ENCODE data around the gene UBAC2. TPM values are rescaled to one million over a fixed set of nuclear protein-coding genes. Genes with fewer than 3 reads are reported as not detected.

UBAC2 gene
- total and polyA plus RNA-seq, 2 donors (not counting 3 experiments of a cell fraction or from before 2014, with no cell fraction given) = 45.7 to 54.4 TPM

DNA sequence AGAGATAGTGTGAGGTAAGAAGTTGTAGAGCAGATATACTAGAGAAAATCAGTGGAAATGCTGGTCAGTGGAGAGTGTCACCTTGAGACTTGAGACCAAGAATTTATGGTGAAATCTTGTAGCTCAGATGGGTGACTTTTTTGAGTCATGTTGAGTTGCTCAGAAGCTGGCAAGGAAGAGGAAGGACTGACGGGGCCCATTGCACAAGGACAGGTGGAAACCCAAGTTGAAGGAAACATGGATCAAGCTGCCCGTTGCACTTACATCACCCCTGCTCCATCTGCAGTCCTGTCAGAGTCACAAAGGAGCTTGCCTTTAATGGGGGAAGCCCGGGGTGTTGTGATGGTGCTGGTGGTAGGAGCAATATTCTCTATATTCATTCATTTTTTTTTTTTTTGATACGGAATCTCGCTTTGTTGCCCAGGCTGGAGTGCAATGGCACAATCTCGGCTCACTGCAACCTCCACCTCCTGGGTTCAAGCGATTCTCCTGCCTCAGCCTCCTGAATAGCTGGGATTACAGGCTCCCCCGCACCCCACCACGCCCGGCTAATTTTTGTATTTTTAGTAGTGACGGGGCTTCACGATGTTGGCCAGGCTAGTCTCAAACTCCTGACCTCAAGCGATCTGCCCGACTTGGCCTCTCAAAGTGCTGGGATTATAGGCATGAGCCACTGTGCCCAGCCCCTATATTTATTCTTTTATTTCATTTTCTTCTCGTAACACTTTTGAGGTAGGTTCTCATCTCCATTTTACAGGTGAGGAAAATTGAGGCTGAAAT lies 27.4 kb downstream of the UBAC2 start:
- POLR2A ChIA-PET = no interaction called here
- no peak overlapping the region for H3K4me3 ChIP-seq (replicated peaks in 1 of 3; ENCODE audit: insufficient read depth in 1 of 3, low read depth in 1 of 3, low read length in 3 of 3)
- no peak overlapping the region for H2AFZ ChIP-seq (ENCODE audit: low read depth, low read length)
- H3K4me1 ChIP-seq (ENCODE audit: control insufficient read depth, extremely low read depth, insufficient read depth, low read length) = no peaks in the 10 kb centered on the region
- DNase-seq (ENCODE audit: low read depth, low spot score) = no peak
- intact Hi-C loops (cut with micrococcal nuclease) = no loop called here
- H4K20me1 ChIP-seq (replicated peaks; ENCODE audit: control insufficient read depth, extremely low read depth, insufficient read depth, low read length) = no peaks in the 10 kb centered on the region
- no TSS peak for BruUV-seq (replicated peaks)
- peaks cover 0 to 3% of the 10 kb centered on the region in 2 experiments for H3K36me3 ChIP-seq (ENCODE audit: control insufficient read depth in 2 of 2, extremely low read depth in 1 of 2, insufficient read depth in 2 of 2, low read length in 2 of 2)
- H3K9me3 ChIP-seq (replicated peaks; ENCODE audit: control insufficient read depth, insufficient read depth, low read length) = no peaks in the 10 kb centered on the region
- no peaks in the 10 kb centered on the region for H3K27me3 ChIP-seq (ENCODE audit: control insufficient read depth in 2 of 2, insufficient read depth in 2 of 2, low read length in 2 of 2)
- dilution Hi-C loops (cut with MboI; ENCODE audit: extremely low pct_ligation_motif_present, low sequenced_read_pairs) = no loop called here
- no peak for TF ChIP-seq POLR2A (IDR thresholded peaks at IDR 0.05; ENCODE audit: low read depth, low read length)
- TF ChIP-seq, protein P1, sequence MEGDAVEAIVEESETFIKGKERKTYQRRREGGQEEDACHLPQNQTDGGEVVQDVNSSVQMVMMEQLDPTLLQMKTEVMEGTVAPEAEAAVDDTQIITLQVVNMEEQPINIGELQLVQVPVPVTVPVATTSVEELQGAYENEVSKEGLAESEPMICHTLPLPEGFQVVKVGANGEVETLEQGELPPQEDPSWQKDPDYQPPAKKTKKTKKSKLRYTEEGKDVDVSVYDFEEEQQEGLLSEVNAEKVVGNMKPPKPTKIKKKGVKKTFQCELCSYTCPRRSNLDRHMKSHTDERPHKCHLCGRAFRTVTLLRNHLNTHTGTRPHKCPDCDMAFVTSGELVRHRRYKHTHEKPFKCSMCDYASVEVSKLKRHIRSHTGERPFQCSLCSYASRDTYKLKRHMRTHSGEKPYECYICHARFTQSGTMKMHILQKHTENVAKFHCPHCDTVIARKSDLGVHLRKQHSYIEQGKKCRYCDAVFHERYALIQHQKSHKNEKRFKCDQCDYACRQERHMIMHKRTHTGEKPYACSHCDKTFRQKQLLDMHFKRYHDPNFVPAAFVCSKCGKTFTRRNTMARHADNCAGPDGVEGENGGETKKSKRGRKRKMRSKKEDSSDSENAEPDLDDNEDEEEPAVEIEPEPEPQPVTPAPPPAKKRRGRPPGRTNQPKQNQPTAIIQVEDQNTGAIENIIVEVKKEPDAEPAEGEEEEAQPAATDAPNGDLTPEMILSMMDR (IDR thresholded peaks at IDR 0.05; ENCODE audit: extremely low read depth in 1 of 2, insufficient read depth in 1 of 2, low read depth in 1 of 2, low read length in 2 of 2) = no peak
- no peak for TF ChIP-seq POLR2AphosphoS5 (IDR thresholded peaks at IDR 0.05; ENCODE audit: insufficient read depth, low read depth, low read length)
- TF ChIP-seq JUN (IDR thresholded peaks at IDR 0.05; ENCODE audit: borderline replicate concordance, insufficient read depth, insufficient read length, low read depth) = no peak
- no peak for TF ChIP-seq FOS (IDR thresholded peaks at IDR 0.05; ENCODE audit: borderline replicate concordance, insufficient read depth, low read length)
- no peak for TF ChIP-seq MAX (IDR thresholded peaks at IDR 0.05; ENCODE audit: insufficient read depth, insufficient read length)
- TF ChIP-seq MYC (IDR thresholded peaks at IDR 0.05; ENCODE audit: low read depth, low read length) = no peak
- TF ChIP-seq GATA2 (IDR thresholded peaks at IDR 0.05; ENCODE audit: insufficient read depth, insufficient read length, low read depth, low read length) = no peak
- no peak for TF ChIP-seq EZH2 (IDR thresholded peaks at IDR 0.05; ENCODE audit: borderline replicate concordance, low read depth, low read length, severe bottlenecking)
- FAIRE-seq = peak; percentile 24
- no peak overlapping the region for H3K27ac ChIP-seq (ENCODE audit: insufficient read depth, low read depth, low read length)
- H3K9me1 ChIP-seq (replicated peaks; ENCODE audit: control insufficient read depth, extremely low read depth, insufficient read depth, low read length) = no peaks in the 10 kb centered on the region
- H3K4me2 ChIP-seq (ENCODE audit: insufficient read depth, low read length) = no peak overlapping the region
- peaks cover 51% of the 10 kb centered on the region for H3K79me2 ChIP-seq (ENCODE audit: control insufficient read depth, insufficient read depth, low read length)
- CTCF ChIA-PET = no interaction called here
- no peak overlapping the region for H3K9ac ChIP-seq (replicated peaks; ENCODE audit: extremely low read depth, insufficient read depth, low read length)
